Testis (tissue), 3 donors: ENCODE results near the gene TMEM121. TPM values are rescaled to one million over a fixed set of nuclear protein-coding genes. Genes with fewer than 3 reads are reported as not detected.

Experiments used
- DNase-seq: peaks from one replicate; pipeline ENCODE4 v3.0.0-alpha.2; 2019
- H3K27ac ChIP-seq, 2 donors: fragments of 200-600 bp; sonication (generic); one replicate each; pipeline ENCODE4 v1.5.1; 2019
- H3K27me3 ChIP-seq: fragments of 200-600 bp; sonication (generic); one replicate; pipeline ENCODE4 v1.5.1; 2019
- H3K36me3 ChIP-seq: fragments of 200-600 bp; sonication (generic); one replicate; pipeline ENCODE4 v1.5.1; 2017; ENCODE audit warnings: low read depth; ENCODE audit errors: missing control alignments
- H3K4me1 ChIP-seq: fragments of 200-600 bp; sonication (generic); one replicate; pipeline ENCODE4 v1.5.1; 2019
- H3K4me3 ChIP-seq, 2 donors: fragments of 200-600 bp; sonication (generic); one replicate each; pipeline ENCODE4 v1.5.1; 2017 to 2019
- H3K9me3 ChIP-seq: fragments of 200-600 bp; sonication (generic); one replicate; pipeline ENCODE4 v1.5.1; 2017
- POLR2A ChIP-seq: fragments of 450-650 bp; IDR thresholded peaks from one replicate; pipeline ENCODE4 v1.6.1; 2017; ENCODE audit warnings: antibody characterized with exemption, mild to moderate bottlenecking, moderate library complexity
- WGBS, 2 donors: methylation state at CpG; one replicate each; pipeline ENCODE4 v1.1.5; 2018; 5-methylcytosine and 5-hydroxymethylcytosine counted together
- intact Hi-C: fragments of 100-400 bp; cut with DNase I; formaldehyde crosslinking; loops from one replicate; pipeline ENCODE4 v1.15.1; 2023; ENCODE audit warnings: low total_unique reads
- polyA plus RNA-seq: library from polyadenylated mRNA; stranded (reverse); fragments of 350-450 nt; fragmentation: Illumina TruSeq; extraction: RNeasy Lipid Tissue Mini Kit (QIAGEN cat#74804); gene quantifications from one replicate; pipeline ENCODE4 v1.2.3, GENCODE V29; 2014; ENCODE audit warnings: low read depth, low replicate concordance; ENCODE audit not compliant: insufficient read depth
- total RNA-seq, 2 donors: library from RNA; depleted of rRNA; stranded (reverse); fragments of >200 nt; gene quantifications; one replicate each; pipeline ENCODE4 v1.2.3, GENCODE V29; 2016
- TF ChIP-seq, protein P1 (sequence below), 3 experiments: fragments of 450-650 bp in 2 of 3; fragments of 200-600 bp in 1 of 3; sonication (generic) in 1 of 3; IDR thresholded peaks; one replicate each; pipeline ENCODE4 v1.5.1; 2016 to 2019; ENCODE audit warnings: antibody characterized with exemption in 3 of 3, mild to moderate bottlenecking in 2 of 3, moderate library complexity in 1 of 3

TMEM121 gene
- total and polyA plus RNA-seq, 3 donors from 2014 or later = 1.4 to 4.8 (median 3.7) TPM

DNA sequence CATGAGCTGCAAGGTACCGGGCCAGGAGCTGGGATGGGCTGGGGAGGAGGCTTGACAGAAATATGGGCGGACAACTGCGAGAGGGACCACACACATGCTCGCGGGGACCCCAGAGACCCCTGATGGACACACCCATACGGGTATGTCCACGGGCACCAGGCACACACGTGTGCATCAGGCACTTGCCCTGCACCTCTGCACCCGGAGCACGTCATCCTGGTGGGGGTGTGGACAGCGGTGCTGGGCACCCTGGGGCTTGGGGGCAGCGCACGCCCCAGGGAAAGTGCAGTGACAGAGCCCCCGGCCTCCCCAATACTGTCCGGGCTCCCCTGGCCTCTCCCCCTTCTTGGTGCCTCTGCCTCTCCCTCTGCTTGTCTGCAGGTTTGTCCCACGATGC is 41.4 kb upstream of the TMEM121 start:
- H3K4me3 ChIP-seq = no peak overlapping the region
- H3K27me3 ChIP-seq = no peaks in the 10 kb centered on the region
- 76 to 94% methylated on average over 3 to 16 of the region's 16 CpGs for WGBS, 2 donors
- no peak overlapping the region for H3K27ac ChIP-seq
- TF ChIP-seq, protein P1, sequence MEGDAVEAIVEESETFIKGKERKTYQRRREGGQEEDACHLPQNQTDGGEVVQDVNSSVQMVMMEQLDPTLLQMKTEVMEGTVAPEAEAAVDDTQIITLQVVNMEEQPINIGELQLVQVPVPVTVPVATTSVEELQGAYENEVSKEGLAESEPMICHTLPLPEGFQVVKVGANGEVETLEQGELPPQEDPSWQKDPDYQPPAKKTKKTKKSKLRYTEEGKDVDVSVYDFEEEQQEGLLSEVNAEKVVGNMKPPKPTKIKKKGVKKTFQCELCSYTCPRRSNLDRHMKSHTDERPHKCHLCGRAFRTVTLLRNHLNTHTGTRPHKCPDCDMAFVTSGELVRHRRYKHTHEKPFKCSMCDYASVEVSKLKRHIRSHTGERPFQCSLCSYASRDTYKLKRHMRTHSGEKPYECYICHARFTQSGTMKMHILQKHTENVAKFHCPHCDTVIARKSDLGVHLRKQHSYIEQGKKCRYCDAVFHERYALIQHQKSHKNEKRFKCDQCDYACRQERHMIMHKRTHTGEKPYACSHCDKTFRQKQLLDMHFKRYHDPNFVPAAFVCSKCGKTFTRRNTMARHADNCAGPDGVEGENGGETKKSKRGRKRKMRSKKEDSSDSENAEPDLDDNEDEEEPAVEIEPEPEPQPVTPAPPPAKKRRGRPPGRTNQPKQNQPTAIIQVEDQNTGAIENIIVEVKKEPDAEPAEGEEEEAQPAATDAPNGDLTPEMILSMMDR (IDR thresholded peaks at IDR 0.05) = no peak
- no peak for TF ChIP-seq POLR2A
- DNase-seq = no peak
- no peaks in the 10 kb centered on the region for H3K36me3 ChIP-seq
- H3K4me1 ChIP-seq = peaks cover 48% of the 10 kb centered on the region
- intact Hi-C loops = loop anchor here (5.0 kb wide), 1 partner anchor 113 kb away; no protein-coding TSS in a partner anchor
- H3K9me3 ChIP-seq = no peaks in the 10 kb centered on the region

DNA sequence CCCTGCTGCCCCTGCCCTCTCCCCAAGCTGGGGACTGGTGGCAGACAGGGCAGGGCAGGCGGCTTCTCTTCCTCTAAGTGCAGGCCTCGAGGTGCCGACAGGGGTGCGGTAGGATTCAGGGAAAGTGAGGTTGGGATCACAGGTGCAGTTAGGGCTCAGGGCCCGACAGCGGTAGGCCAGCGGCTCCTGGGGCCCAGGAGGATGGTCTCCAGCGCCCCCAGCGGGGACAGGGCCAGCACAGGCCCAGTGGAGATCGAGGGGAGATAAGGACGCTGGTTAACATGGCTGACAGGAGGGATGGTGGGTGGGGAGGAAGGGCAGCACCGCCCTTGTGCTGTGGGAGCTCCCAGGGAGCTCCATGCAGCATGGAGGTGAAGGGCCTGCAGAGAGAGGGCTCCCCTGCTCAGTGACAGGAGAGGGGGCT is 40.6 kb upstream of the TMEM121 start:
- peaks cover 44% of the 10 kb centered on the region for H3K4me1 ChIP-seq
- no peak for DNase-seq

DNA sequence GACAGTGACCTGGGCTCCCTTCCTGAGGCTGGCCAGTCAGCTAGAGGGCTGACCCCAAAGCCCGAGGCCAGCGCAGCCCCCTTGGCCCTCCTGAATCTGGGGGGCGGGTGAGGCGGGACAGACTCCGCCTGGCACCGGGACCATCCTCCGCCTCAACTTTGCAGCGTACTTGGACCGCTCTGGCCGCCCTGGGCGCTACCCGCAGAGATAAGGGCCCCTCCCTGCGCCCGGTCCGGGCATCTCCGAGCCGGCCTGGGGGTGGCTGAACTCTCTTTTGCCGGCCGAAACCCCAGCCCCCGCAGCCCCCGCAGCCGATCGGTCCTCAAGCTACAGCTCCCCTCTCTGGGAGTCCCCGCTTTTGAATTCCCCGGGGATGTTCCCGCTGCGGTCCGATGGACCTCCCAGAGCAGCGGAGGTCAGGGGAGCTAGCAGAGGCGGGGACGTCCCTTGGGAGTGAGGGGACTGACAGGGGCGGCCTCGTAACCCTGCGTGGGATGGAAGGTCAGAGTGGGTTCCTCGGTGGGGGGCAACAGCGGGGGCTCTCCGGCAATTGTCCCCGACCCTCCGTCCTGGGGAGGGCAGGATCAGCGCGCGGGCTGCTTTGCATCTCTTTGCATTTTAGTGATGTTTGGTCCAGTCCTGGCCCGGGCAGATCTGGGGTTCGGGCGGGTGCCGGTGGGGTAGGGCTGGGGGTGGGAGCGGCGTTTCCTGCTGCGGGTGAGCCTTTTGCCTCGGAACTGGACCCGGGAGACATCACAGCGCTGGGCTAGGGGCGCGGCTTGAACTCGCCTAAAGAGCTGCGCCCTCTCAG is 40.0 kb upstream of the TMEM121 start, which contains the start of gene CRIP1:
CRIP1 (plus strand) TSS at position 724 of the 811 bp plus-strand sequence. CDS start 374 bp downstream, outside the sequence.
- TF ChIP-seq, protein P1 (IDR thresholded peaks at IDR 0.05) = no peak
- no peak for TF ChIP-seq POLR2A
- no peaks in the 10 kb centered on the region for H3K36me3 ChIP-seq
- no peaks in the 10 kb centered on the region for H3K27me3 ChIP-seq
- H3K9me3 ChIP-seq = no peaks in the 10 kb centered on the region
- H3K27ac ChIP-seq = peak within 1 kb of the TSS in 1 of 2 donors; percentile 66
- H3K4me3 ChIP-seq = peak within 1 kb of the TSS; percentile 21 to 45
- 3 to 9% methylated on average over 28 to 54 of the region's 56 CpGs for WGBS, 2 donors
- peaks cover 39% of the 10 kb centered on the region for H3K4me1 ChIP-seq
- intact Hi-C loops = loop anchor here (5.0 kb wide), 1 partner anchor 114 kb away; no protein-coding TSS in a partner anchor
- DNase-seq = no peak

More for the DNA sequence above, 40.6 kb upstream of the TMEM121 start:
- WGBS, 2 donors = 43 to 50% methylated on average over 10 to 12 of the region's 12 CpGs
- H3K27ac ChIP-seq = no peak overlapping the region
- H3K27me3 ChIP-seq = no peaks in the 10 kb centered on the region
- TF ChIP-seq POLR2A = no peak
- H3K36me3 ChIP-seq = no peaks in the 10 kb centered on the region
- no peaks in the 10 kb centered on the region for H3K9me3 ChIP-seq
- intact Hi-C loops = loop anchor here (5.0 kb wide), 1 partner anchor 113 kb away; no protein-coding TSS in a partner anchor
- H3K4me3 ChIP-seq = no peak overlapping the region

DNA sequence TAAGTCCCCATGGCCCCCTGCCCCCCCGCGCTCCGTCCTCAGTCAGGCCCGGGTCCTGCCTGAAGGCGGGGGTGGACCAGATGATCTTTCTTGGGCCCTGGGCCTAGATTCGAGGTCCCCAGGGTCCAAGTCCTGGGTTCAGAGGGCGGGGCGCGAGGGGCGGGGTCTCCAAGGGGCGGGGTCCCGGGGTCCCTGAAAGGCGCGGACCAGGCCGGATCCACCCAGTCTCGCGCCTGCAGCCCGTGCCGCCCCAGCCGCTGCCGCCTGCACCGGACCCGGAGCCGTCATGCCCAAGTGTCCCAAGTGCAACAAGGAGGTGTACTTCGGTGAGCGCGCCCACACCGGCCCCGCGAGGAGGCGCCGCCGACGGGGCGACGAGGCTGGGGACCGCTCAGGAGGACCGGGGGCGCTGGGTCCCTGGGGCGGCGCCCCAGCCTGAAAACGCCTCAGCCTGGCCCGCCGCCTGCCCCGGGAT is 39.4 kb upstream of the TMEM121 start:
- no peaks in the 10 kb centered on the region for H3K27me3 ChIP-seq
- no peak for DNase-seq
- peak overlapping the region in 1 of 2 donors; percentile 66 for H3K27ac ChIP-seq
- TF ChIP-seq, protein P1 (IDR thresholded peaks at IDR 0.05) = no peak
- TF ChIP-seq POLR2A = no peak
- WGBS, 2 donors = 0% methylated on average over 4 of the region's 45 CpGs; no CpG with 5 or more reads in 1 of the 2 donors
- H3K9me3 ChIP-seq = no peaks in the 10 kb centered on the region
- intact Hi-C loops = loop anchor here (5.0 kb wide), 1 partner anchor 115 kb away; no protein-coding TSS in a partner anchor
- H3K36me3 ChIP-seq = no peaks in the 10 kb centered on the region
- H3K4me1 ChIP-seq = peaks cover 33% of the 10 kb centered on the region
- peak overlapping the region; percentile 21 to 45 for H3K4me3 ChIP-seq

DNA sequence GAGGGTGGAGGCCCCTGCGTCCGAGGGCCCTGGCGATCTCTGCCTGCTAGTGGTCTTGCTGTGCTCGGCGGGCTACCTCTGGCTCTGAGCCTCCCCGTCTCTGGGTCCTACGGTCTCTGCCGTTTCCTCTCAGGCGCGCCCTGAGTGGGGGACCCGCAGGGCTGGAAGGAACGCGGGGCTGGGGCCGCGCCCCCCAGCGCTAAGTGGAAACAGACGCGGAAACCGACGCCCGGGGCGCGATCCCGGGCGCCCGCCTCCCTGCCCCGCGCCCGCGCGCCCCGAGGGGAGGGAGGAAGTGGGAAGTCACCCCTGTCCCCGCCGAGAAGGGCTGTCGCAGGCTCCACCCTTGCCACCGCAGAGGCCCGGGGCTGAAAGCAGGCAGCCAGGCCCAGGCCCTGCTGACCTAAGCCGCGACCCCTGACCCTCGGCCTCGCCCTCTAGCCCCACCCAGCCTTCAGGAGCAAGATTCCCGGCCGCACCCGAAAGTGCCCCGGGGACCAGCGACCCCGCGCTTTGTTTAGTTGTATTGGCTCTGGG is 38.9 kb upstream of the TMEM121 start:
- peak overlapping the region in 1 of 2 donors; percentile 66 for H3K27ac ChIP-seq
- peaks cover 28% of the 10 kb centered on the region for H3K4me1 ChIP-seq
- intact Hi-C loops = loop anchor here (5.0 kb wide), 1 partner anchor 115 kb away; no protein-coding TSS in a partner anchor

More for the DNA sequence above, 38.9 kb upstream of the TMEM121 start:
- H3K27me3 ChIP-seq = no peaks in the 10 kb centered on the region
- 7 to 40% methylated on average over 1 to 43 of the region's 48 CpGs for WGBS, 2 donors
- H3K36me3 ChIP-seq = no peaks in the 10 kb centered on the region
- no peaks in the 10 kb centered on the region for H3K9me3 ChIP-seq
- peak overlapping the region; percentile 21 to 45 for H3K4me3 ChIP-seq
- no peak for TF ChIP-seq POLR2A
- TF ChIP-seq, protein P1 (IDR thresholded peaks at IDR 0.05) = no peak
- no peak for DNase-seq
